Uterus (tissue), 2 donors: Measurements from ENCODE around the gene NUDT1.

Experiments used
- CTCF ChIP-seq, 4 experiments: fragments of 200-600 bp in 2 of 4; fragments of 450-650 bp in 2 of 4; sonication (generic) in 2 of 4; IDR thresholded peaks; one replicate each; pipeline ENCODE4 v1.5.1; 2016 to 2019; ENCODE audit warnings: antibody characterized with exemption in 4 of 4, mild to moderate bottlenecking in 2 of 4, moderate library complexity in 1 of 4
- POLR2A ChIP-seq, 2 donors: fragments of 450-650 bp; IDR thresholded peaks; one replicate each; pipeline ENCODE4 v1.6.1; 2016; ENCODE audit warnings: antibody characterized with exemption in 2 of 2, mild to moderate bottlenecking in 1 of 2, moderate library complexity in 1 of 2

- TF ChIP-seq CTCF (IDR thresholded peaks at IDR 0.05) (no peak), POLR2A (IDR thresholded peaks at IDR 0.05) (no peak)
Observed at GRCh38 chr7:2211926-2212325, 30.1 kb upstream of the NUDT1 start.
